ENCODE measurements around the gene FOCAD. TPM values are rescaled to one million over a fixed set of nuclear protein-coding genes. Genes with fewer than 3 reads are reported as not detected.

Gene FOCAD
- total and polyA plus RNA-seq, 2 donors (not counting 1 experiment from before 2014, with no cell fraction given) = 40.3 to 145 TPM

DNA sequence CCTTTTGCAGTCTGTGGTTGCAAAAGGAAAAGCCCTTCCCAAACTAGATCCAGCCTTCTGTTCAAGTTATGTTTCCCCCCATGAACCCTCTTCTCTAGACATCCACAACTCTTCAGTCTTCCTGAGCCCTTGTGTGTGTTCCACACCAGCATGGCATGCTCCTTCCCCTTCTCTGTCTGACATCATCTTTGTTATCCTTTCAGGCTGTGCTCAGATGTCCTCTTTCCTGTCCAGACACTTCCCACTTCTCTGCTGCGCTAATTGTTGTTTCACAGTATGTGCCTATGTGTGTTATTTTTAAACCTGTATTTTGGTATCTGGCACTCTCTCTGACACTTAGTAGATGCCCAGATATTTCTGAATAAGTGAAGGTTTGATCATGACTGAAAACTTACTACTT is 38.2 kb downstream of the FOCAD start:
- no peaks in the 10 kb centered on the region for H3K79me2 ChIP-seq (ENCODE audit: control insufficient read depth, insufficient read depth, low read length)
- DNase-seq (ENCODE audit: low read depth in 2 of 2) = no peak
- TF ChIP-seq EZH2 (IDR thresholded peaks at IDR 0.05; ENCODE audit: low read length, missing control alignments) (no peak), CTCF (conservative IDR thresholded peaks at IDR 0.05 in 1 of 2, IDR thresholded peaks at IDR 0.05 in 1 of 2; ENCODE audit: low read depth in 1 of 2, low read length in 2 of 2) (no peak)

DNA sequence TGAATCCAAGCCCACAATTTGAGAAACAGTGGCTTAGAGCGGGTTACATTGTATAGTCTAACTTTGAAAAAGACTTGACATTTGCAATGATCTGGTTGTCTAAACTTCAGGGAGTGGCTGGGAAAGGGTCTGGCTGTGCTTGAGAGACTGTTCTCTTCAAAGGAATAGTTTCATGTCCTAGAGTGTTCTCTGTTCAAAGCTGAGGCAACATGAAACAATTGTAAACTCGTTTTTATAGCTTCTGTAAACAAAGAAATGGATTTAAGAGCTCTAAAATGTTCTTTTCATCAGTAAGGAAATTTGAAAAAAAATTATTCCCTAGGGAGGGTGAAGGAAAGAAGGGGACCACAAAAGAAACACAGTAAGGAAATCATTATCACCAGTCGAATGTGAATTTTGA is 41.6 kb downstream of the FOCAD start:
- no peak overlapping the region for H2AFZ ChIP-seq (ENCODE audit: low read length)
- TF ChIP-seq CTCF (conservative IDR thresholded peaks at IDR 0.05 in 1 of 2, IDR thresholded peaks at IDR 0.05 in 1 of 2; ENCODE audit: low read depth in 1 of 2, low read length in 2 of 2) (no peak), EZH2 (IDR thresholded peaks at IDR 0.05; ENCODE audit: low read length, missing control alignments) (no peak)
- no peaks in the 10 kb centered on the region for H4K20me1 ChIP-seq (ENCODE audit: control insufficient read depth, extremely low read depth, insufficient read depth, low read length)
- H3K79me2 ChIP-seq (ENCODE audit: control insufficient read depth, insufficient read depth, low read length) = no peaks in the 10 kb centered on the region
- no peak overlapping the region for H3K27ac ChIP-seq (ENCODE audit: insufficient read depth, low read length)
- H3K4me2 ChIP-seq (ENCODE audit: extremely low read depth, insufficient read depth, low read length) = no peak overlapping the region
- no peaks in the 10 kb centered on the region for H3K9me3 ChIP-seq (ENCODE audit: control insufficient read depth, insufficient read depth, low read depth, low read length)
- H3K27me3 ChIP-seq (ENCODE audit: control insufficient read depth, insufficient read depth, low read length) = no peaks in the 10 kb centered on the region
- DNase-seq (ENCODE audit: low read depth in 2 of 2) = no peak
- H3K36me3 ChIP-seq (ENCODE audit: control insufficient read depth, insufficient read depth, low read length) = no peaks in the 10 kb centered on the region
- no peak overlapping the region for H3K4me3 ChIP-seq (replicated peaks in 1 of 4; ENCODE audit: control extremely low read depth in 1 of 4, insufficient read depth in 1 of 4, low read depth in 3 of 4, low read length in 4 of 4)
- H3K9ac ChIP-seq (ENCODE audit: insufficient read depth, low read length) = no peak overlapping the region
- H3K4me1 ChIP-seq (ENCODE audit: control insufficient read depth, extremely low read depth, insufficient read depth, low read length) = no peaks in the 10 kb centered on the region

More for the DNA sequence above, 38.2 kb downstream of the FOCAD start:
- Histone ChIP-seq H3K27ac (ENCODE audit: insufficient read depth, low read length) (no peak overlapping the region), H3K36me3 (ENCODE audit: control insufficient read depth, insufficient read depth, low read length) (no peaks in the 10 kb centered on the region), H3K4me3 (replicated peaks in 1 of 4; ENCODE audit: control extremely low read depth in 1 of 4, insufficient read depth in 1 of 4, low read depth in 3 of 4, low read length in 4 of 4) (no peak overlapping the region), H2AFZ (ENCODE audit: low read length) (no peak overlapping the region), H3K9ac (ENCODE audit: insufficient read depth, low read length) (no peak overlapping the region), H4K20me1 (ENCODE audit: control insufficient read depth, extremely low read depth, insufficient read depth, low read length) (no peaks in the 10 kb centered on the region), H3K4me1 (ENCODE audit: control insufficient read depth, extremely low read depth, insufficient read depth, low read length) (no peaks in the 10 kb centered on the region), H3K4me2 (ENCODE audit: extremely low read depth, insufficient read depth, low read length) (no peak overlapping the region), H3K9me3 (ENCODE audit: control insufficient read depth, insufficient read depth, low read depth, low read length) (no peaks in the 10 kb centered on the region), H3K27me3 (ENCODE audit: control insufficient read depth, insufficient read depth, low read length) (no peaks in the 10 kb centered on the region)

DNA sequence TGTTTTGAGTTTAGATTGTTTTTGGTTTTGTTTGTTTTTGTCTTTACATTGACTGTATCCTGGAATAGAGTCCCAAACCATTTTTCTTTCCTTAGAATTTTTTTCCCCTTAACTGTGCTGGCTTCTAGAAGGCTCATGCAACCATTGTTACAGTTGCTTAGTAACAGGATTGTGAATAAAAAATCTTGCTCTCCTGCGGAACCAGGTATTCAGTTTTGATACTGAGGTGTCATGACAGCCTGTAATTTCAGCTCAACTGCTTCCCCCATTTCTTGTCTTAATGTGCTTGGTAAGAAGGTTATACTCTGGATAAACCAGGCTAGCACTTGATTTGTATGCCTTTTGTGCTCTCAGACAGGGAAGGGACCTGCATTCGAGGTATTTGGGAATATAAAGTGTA is 42.1 kb downstream of the FOCAD start:
- Histone ChIP-seq H3K79me2 (ENCODE audit: control insufficient read depth, insufficient read depth, low read length) (no peaks in the 10 kb centered on the region), H2AFZ (ENCODE audit: low read length) (no peak overlapping the region), H3K4me3 (replicated peaks in 1 of 4; ENCODE audit: control extremely low read depth in 1 of 4, insufficient read depth in 1 of 4, low read depth in 3 of 4, low read length in 4 of 4) (no peak overlapping the region), H3K9ac (ENCODE audit: insufficient read depth, low read length) (no peak overlapping the region), H3K4me1 (ENCODE audit: control insufficient read depth, extremely low read depth, insufficient read depth, low read length) (no peaks in the 10 kb centered on the region), H3K9me3 (ENCODE audit: control insufficient read depth, insufficient read depth, low read depth, low read length) (no peaks in the 10 kb centered on the region), H3K27me3 (ENCODE audit: control insufficient read depth, insufficient read depth, low read length) (no peaks in the 10 kb centered on the region), H3K4me2 (ENCODE audit: extremely low read depth, insufficient read depth, low read length) (no peak overlapping the region), H4K20me1 (ENCODE audit: control insufficient read depth, extremely low read depth, insufficient read depth, low read length) (no peaks in the 10 kb centered on the region), H3K27ac (ENCODE audit: insufficient read depth, low read length) (no peak overlapping the region), H3K36me3 (ENCODE audit: control insufficient read depth, insufficient read depth, low read length) (no peaks in the 10 kb centered on the region)
- TF ChIP-seq EZH2 (IDR thresholded peaks at IDR 0.05; ENCODE audit: low read length, missing control alignments) (no peak), CTCF (conservative IDR thresholded peaks at IDR 0.05 in 1 of 2, IDR thresholded peaks at IDR 0.05 in 1 of 2; ENCODE audit: low read depth in 1 of 2, low read length in 2 of 2) (no peak)
- DNase-seq (ENCODE audit: low read depth in 2 of 2) = no peak

All from fibroblast of lung (primary cell).